Breast epithelium (tissue), 3 donors: ENCODE results near the gene BIRC2.
A peak's percentile ranks its signal among the peaks of the same experiment; 100 is the strongest.

Experiments used
- POLR2AphosphoS5 ChIP-seq, 3 donors: sonication (generic); formaldehyde crosslinking; IDR thresholded peaks; one replicate each; pipeline ENCODE4 v1.6.1; 2017; ENCODE audit warnings: antibody characterized with exemption in 3 of 3
- TF ChIP-seq, protein P1 (sequence below), 3 donors: fragments of 450-650 bp; IDR thresholded peaks; one replicate each; pipeline ENCODE4 v1.5.1; 2016 to 2017; ENCODE audit warnings: antibody characterized with exemption in 3 of 3, mild to moderate bottlenecking in 3 of 3, moderate library complexity in 3 of 3

DNA sequence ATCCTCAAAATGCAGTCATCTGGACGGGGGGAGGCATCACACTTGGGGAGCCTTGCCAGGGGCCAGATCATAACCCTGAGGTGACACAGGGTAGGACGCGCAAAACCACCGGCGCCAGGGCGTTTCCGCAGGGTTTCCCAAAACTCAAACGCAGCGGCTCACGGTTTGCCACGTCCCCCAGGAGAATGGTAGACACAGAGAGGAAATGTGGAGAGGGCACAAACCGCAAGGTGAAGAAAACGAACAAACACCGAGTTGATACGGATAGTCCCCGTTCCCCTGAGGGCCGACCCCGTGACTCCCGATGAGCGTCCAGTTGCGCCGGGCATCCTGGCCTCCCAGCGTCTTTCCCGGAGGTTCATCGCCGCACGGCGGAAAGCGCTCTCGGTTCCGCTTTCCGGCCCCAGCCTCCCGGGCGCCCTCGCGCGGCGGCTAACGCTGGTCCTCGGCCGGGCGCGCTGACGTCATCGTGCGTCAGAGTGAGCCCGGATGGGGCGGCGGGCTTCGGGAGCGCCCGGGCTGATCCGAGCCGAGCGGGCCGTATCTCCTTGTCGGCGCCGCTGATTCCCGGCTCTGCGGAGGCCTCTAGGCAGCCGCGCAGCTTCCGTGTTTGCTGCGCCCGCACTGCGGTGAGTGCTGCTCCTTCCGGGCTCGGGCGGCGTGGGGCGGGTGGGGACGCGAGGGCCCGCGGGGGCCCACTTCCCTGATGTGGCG lies at the start of gene BIRC2:
- TF ChIP-seq, protein P1, sequence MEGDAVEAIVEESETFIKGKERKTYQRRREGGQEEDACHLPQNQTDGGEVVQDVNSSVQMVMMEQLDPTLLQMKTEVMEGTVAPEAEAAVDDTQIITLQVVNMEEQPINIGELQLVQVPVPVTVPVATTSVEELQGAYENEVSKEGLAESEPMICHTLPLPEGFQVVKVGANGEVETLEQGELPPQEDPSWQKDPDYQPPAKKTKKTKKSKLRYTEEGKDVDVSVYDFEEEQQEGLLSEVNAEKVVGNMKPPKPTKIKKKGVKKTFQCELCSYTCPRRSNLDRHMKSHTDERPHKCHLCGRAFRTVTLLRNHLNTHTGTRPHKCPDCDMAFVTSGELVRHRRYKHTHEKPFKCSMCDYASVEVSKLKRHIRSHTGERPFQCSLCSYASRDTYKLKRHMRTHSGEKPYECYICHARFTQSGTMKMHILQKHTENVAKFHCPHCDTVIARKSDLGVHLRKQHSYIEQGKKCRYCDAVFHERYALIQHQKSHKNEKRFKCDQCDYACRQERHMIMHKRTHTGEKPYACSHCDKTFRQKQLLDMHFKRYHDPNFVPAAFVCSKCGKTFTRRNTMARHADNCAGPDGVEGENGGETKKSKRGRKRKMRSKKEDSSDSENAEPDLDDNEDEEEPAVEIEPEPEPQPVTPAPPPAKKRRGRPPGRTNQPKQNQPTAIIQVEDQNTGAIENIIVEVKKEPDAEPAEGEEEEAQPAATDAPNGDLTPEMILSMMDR (IDR thresholded peaks at IDR 0.05): peak; percentile 74 to 92 (median 86)
- TF ChIP-seq POLR2AphosphoS5 (IDR thresholded peaks at IDR 0.05): peak; percentile 88 to 95 (median 89)
